ENCODE data around the gene FOXF2.

The FOXF2 gene

GRCh38 chr6:1390946-1391799 lies 1.8 kb downstream of the FOXF2 start:
- DNase-seq (ENCODE audit: low read depth) = no peak

DNA sequence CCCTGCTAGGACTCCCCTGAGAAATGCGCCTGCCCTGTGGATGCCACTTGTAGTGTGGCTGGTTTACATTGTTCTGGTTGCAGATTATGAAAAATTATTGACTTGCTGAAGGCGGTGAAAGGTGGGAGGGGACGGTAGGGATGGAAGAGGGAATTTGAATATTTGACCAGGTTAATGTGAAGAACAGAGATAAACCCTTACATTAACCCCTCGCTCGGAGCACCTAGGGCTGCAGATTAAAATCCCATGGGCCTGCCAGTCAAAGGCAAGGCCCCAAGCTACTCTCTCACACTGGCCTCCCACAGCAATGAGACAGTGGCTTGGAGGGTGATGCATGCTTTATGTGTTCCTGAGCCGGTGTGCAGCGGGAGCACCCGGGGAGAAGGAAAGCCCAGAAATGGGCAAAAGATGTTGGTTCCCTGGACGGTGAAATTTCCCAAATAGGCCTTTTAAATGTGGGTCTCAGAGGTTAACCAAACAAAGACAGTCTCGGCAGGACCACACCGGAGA lies 2.5 kb downstream of the FOXF2 start:
- no peak for DNase-seq (ENCODE audit: low read depth)

GRCh38 chr6:1392813-1393640 lies 3.7 kb downstream of the FOXF2 start:
- DNase-seq (ENCODE audit: low read depth) = no peak

GRCh38 chr6:1393641-1394283 lies 4.4 kb downstream of the FOXF2 start:
- DNase-seq (ENCODE audit: low read depth) = no peak

GRCh38 chr6:1394514-1395463 lies 5.4 kb downstream of the FOXF2 start:
- no peak for DNase-seq (ENCODE audit: low read depth)

- DNase-seq (ENCODE audit: low read depth) = no peak
Observed at GRCh38 chr6:1395506-1395905, 6.1 kb downstream of the FOXF2 start.

DNA sequence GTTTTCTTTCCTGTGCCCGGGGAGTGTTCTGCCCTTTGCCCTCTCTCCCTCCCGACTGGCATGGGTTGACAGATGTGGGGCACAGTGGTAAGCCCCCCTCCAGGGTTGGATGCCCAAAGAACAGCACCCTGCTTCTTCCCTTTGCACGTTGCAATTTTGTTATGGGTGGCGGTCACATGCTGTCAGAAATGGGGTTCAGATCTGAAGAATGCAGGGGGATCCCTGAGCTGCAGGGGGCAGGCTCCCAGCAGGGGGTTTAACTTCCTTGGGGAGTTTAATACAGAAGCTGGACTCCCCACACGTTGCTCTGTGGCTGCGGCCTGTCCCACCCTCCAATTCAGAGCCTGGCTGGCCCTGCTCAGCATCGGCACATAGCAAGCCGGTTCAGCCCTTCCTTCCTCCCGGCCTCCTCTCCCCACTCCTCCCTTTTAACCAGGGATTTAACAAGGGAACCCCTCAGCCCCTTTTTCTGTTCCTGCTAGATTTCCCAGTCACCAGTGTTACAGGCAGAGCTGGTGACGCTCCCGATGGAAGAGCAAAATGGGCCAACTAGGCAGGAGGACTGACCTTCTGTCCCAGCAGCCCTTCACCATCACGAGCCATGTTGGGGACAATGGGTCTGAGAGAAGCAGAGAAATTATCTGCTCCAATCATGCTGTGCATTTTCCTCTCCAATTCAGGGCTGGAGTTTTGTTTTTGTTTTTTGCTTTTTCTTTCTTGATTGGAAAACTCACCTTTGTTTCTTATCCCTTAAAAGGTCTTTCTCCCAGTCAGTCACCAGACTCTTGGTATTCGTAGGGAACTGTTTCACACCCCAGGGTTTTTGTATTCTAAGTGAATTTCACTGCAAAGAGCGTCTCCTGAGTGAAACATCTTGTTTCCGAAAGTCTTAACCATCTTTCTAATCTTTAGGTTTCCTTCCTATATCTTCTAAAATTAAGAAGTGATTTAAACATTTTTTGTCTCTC lies 6.8 kb downstream of the FOXF2 start:
- DNase-seq (ENCODE audit: low read depth) = no peak

DNA sequence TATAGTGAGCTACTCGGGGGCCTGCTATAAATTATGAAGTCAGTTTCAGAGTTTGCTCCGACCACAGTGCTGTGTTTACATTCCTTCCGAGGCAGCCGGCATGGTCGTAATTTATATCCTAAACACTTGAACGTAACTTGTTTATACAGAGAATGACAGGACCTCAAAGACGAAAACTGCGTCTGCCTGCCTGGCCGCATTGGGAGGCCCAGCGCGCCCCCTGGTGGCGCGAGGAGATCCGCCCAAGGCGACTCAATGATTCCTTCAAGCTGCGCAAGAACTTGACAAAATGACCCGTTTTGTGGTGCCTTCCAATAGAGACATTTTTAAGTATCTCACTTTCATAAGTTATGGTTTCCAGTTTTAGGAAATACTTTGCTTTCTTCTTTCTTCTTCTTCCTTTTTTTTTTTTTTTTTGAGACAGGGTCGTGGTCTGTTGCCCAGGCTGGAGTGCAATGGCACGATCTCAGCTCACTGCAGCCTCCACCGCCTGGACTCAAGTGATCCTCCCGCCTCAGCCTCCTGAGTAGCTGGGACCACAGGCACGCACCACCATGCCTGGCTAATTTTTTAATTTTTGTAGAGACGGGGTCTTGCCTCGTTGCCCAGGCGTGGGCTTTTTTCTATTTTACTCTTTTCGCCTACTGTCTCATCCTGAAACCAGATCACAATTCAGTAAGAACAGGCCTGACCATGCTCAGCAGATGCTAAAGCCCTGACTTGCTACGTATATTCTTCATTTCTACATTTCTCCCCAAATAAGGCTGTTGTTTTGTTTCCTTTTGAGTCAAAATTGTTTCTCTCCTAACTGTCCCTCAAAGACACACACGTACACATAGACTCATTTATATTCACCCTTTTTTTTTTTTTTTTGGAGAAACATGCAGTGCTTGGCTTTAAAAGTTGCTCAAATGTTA lies 7.8 kb downstream of the FOXF2 start:
- peak; percentile 47 for DNase-seq (ENCODE audit: low read depth)

DNA sequence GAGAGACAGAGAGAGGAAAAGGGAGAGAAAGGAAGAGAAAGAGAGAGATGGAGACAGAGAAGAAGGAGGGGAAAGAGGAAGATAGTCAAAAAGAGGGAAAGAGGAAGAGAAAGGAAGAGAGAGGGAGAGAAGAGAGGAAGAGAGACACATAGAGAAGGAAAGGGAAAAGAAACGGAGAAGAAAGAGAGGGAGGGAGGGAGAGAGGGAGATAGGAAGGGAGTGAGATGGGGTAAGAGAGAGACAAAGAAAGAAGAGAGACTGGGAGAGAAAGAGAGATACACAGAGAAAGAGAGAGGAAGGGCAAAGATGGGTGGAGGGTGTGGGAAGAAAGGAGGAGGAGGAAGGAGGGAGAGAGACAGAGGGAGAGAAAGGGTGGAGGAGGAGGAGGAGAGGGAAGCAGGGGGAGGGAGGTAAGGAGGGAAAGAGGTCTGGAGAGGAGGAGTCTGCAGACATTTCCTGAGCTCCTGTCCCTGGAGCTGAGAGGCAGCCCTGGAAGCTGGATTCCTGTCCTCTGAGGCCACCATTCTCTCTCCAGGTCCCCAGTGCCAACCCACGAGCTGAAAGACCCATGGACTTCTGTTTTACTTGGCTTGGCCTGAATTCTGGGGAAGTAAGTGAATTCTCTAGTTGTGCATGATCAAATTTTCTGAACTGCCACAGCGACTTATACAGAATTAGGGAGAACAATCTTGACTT lies 9.9 kb downstream of the FOXF2 start:
- DNase-seq (ENCODE audit: low read depth) = no peak

- DNase-seq (ENCODE audit: low read depth) = no peak
Observed at GRCh38 chr6:1400126-1400850, 10.9 kb downstream of the FOXF2 start.

DNA sequence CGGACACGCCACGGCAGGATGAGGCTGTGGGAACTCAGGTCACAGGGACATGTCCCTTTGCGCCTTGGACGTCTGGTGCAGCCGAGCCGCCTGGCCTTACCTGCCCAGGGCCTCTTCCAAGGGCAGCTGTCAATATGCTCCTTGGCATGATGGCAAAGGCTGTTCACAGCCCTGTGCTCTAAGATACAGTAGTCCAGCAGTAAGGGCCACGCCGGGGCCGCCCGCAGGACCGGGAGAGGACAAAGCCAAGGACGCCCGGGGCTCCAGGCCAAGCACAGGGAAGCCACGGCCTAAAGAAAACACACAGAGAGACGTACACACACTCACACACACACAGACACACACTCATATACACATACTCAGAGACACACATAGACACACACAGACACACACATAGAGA lies 13.0 kb downstream of the FOXF2 start:
- DNase-seq (ENCODE audit: low read depth) = no peak

GRCh38 chr6:1402868-1403267 lies 13.5 kb downstream of the FOXF2 start:
- no peak for DNase-seq (ENCODE audit: low read depth)

GRCh38 chr6:1403851-1404712 lies 14.7 kb downstream of the FOXF2 start:
- no peak for DNase-seq (ENCODE audit: low read depth)

- no peak for DNase-seq (ENCODE audit: low read depth)
Observed at GRCh38 chr6:1404713-1405098, 15.3 kb downstream of the FOXF2 start.

DNA sequence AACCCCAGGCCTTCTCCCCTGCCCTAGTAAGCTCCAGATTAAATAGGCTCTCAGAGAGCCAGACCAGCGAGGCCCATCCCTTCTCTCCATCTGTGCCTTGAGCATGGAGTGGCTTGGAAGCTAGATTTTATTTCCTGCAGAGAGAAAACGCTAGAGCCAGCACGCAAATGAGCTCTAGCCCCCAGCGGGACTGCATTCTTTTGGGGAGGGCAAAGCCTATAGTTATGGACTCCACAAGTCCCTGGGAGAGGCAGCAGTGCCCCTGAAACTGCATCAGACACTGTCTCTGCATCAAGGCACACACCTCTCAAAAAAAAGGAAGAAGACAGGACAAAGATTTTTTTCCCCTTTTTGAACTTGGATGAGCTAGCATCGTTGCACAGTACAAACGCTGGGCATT lies 15.8 kb downstream of the FOXF2 start:
- DNase-seq (ENCODE audit: low read depth) = no peak

DNA sequence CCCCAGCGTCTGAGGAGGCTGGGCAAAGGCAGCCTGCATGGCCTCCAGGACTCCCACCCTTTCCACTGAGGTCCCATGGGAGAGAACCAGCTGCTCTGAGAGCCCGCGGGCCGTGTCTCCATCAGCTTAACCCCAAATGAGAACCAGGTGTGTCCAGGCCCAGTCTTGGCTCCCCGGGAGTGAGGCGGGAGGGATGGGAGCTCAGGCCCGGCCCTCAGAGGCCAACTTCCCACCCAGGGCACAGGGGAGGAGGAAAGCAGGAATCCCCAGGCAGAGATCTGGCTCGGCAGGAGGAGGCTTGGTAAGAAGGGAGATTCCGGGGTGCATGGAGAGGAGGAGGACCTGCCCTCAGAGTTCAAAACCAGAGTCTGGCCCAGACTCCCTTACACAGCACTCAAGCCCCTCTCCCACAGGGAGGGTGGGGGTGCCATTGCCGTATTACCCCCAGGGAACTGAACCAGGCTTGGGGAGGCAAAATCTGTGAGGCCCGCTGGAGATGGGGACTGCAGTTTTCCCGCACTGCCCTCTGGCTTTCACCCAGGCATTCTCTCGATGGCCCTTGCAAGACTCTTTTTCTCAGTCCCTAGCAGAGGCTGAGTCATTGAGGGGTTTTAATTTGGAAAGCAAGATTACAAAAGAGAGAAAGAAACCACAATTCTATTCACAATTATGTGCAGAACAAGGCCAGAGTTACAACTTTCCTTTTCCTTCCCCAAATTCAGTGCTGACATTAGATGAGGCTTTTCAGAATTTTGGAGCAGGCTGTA lies 17.1 kb downstream of the FOXF2 start:
- no peak for DNase-seq (ENCODE audit: low read depth)

Measured in T follicular helper cell (primary cell).